ENCODE measurements around the gene SORL1. TPM values are rescaled to one million over a fixed set of nuclear protein-coding genes. Genes with fewer than 3 reads are reported as not detected.

SORL1 gene
- total RNA-seq, 4 donors from 2014 or later, result 7.1 to 12.6 (median 10.6) TPM

DNA sequence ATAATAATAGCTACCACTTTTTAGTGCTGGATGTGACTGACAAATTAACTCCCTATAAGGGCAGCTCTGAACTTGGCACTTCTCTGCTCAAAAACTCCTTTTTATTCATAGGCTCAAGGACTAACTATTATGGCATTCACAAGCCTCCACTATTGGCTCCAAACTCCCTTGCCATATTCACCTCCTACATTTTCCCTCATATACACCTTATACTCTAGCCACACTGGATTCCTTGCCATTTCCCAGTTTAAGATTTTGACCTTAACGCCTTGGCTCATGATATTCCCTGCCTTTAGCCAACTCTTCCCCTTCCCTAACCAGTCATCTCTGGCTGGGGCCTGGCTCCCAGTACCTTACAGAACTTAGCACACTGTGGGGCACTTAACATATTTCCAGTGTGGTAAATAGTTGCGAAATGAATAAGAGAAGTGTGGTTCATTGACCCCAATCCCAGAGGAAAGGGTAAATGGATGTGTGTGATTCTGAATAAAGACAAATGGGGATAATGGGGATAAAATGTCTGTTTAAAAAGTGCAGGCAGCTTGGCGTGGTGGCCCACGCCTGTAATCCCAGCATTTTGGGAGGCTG lies 40.0 kb upstream of the SORL1 start:
- H3K36me3 ChIP-seq, result no peaks in the 10 kb centered on the region
- peaks cover 0 to 21% (median 14%) of the 10 kb centered on the region in 3 donors for H3K4me1 ChIP-seq
- H3K27ac ChIP-seq, result no peak overlapping the region
- WGBS, 2 donors (ENCODE audit: low coverage in 1 of 2), result 88 to 100% methylated on average over 2 to 4 of the region's 4 CpGs
- no peaks in the 10 kb centered on the region for H3K27me3 ChIP-seq
- ATAC-seq, result no peak
- TF ChIP-seq CTCF (IDR thresholded peaks at IDR 0.05), result no peak
- TF ChIP-seq POLR2AphosphoS5 (IDR thresholded peaks at IDR 0.05), result no peak
- TF ChIP-seq EP300 (IDR thresholded peaks at IDR 0.05), result no peak
- TF ChIP-seq POLR2A (IDR thresholded peaks at IDR 0.05), result no peak
- no peak overlapping the region for H3K4me3 ChIP-seq
- H3K9me3 ChIP-seq, result no peaks in the 10 kb centered on the region

DNA sequence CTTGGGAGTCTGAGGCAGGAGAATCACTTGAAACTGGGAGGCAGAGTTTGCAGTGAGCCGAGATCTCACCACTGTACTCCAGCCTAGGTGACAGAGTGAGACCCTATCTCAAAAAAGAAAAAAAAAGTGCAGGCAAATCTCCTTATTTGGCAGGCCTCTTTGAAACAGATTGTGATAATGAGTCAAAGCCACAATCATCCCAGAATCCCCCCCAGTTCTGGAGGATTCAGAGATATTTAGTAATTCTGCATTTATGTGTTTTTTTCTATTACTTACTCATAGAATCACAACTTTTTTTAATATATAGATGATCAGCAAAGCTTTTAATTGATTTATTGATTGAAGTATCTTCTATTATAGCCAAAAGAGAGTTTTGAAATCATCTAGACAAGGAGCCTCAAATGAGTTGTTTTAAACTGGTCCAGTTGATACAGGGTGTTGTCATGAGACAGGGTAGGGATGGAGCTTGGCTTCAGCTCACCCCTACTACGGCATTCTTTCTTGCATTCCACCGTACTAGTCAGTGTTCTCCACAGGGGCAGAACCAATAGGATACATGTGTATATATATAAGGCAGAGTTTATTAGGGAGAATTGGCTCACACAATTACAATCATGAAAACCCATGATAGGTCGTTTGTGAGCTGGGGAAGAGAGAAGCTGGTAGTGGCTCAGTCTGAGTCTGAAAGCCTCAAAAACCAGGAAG lies 39.3 kb upstream of the SORL1 start:
- no peaks in the 10 kb centered on the region for H3K9me3 ChIP-seq
- H3K4me3 ChIP-seq, result no peak overlapping the region
- H3K27ac ChIP-seq, result no peak overlapping the region
- TF ChIP-seq POLR2A (IDR thresholded peaks at IDR 0.05) (no peak), POLR2AphosphoS5 (IDR thresholded peaks at IDR 0.05) (no peak), EP300 (IDR thresholded peaks at IDR 0.05) (no peak), CTCF (IDR thresholded peaks at IDR 0.05) (no peak)
- no peaks in the 10 kb centered on the region for H3K36me3 ChIP-seq
- H3K27me3 ChIP-seq, result no peaks in the 10 kb centered on the region
- ATAC-seq, result no peak
- peaks cover 0 to 29% (median 15%) of the 10 kb centered on the region in 3 donors for H3K4me1 ChIP-seq
- WGBS, 2 donors (ENCODE audit: low coverage in 1 of 2), result 67 to 69% methylated on average over 4 of the region's 4 CpGs

- Histone ChIP-seq H3K4me1 (peaks cover 0 to 31% (median 15%) of the 10 kb centered on the region in 3 donors), H3K36me3 (no peaks in the 10 kb centered on the region), H3K9me3 (no peaks in the 10 kb centered on the region), H3K27me3 (no peaks in the 10 kb centered on the region), H3K4me3 (no peak overlapping the region), H3K27ac (no peak overlapping the region)
- WGBS, 2 donors (ENCODE audit: low coverage in 1 of 2), result 45 to 100% methylated on average over 2 of the region's 2 CpGs
- ATAC-seq, result no peak
- TF ChIP-seq POLR2AphosphoS5 (IDR thresholded peaks at IDR 0.05), result no peak
- TF ChIP-seq CTCF (IDR thresholded peaks at IDR 0.05), result no peak
- TF ChIP-seq EP300 (IDR thresholded peaks at IDR 0.05), result no peak
- TF ChIP-seq POLR2A (IDR thresholded peaks at IDR 0.05), result no peak
Measured at GRCh38 chr11:121414141-121414913, 37.8 kb upstream of the SORL1 start.

DNA sequence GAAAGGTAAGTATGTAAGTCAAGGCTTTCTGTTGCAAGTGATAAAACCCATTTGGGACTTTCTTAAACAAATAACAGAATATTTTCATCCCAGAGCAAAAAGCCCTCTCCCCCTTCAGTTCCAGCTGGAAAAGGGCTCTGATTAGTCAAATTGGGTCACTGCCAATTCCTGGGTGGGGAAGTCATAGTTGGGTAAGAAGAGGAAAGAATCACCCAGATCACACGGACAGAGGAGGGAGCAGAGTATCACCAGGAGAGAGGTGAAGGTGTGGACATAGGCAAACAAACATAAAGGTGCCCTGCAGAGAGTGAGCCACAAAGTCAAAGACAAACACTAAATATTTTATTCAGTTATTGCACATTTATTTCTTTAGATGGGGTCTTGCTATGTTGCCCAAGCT lies 36.3 kb upstream of the SORL1 start:
- no peak for ATAC-seq
- Histone ChIP-seq H3K9me3 (no peaks in the 10 kb centered on the region), H3K27ac (peak overlapping the region in 1 of 4 donors; percentile 48)

GRCh38 chr11:121417055-121417551 lies 35.0 kb upstream of the SORL1 start:
- H3K27me3 ChIP-seq, result no peaks in the 10 kb centered on the region
- ATAC-seq, result peak; percentile 92
- TF ChIP-seq POLR2A (IDR thresholded peaks at IDR 0.05) (no peak), CTCF (IDR thresholded peaks at IDR 0.05) (no peak), POLR2AphosphoS5 (IDR thresholded peaks at IDR 0.05) (peak; percentile 83), EP300 (IDR thresholded peaks at IDR 0.05) (no peak)
- H3K27ac ChIP-seq, result peak overlapping the region in 3 of 4 donors; percentile 57 to 71 (median 61)
- no peaks in the 10 kb centered on the region for H3K9me3 ChIP-seq
- peaks cover 0 to 31% (median 15%) of the 10 kb centered on the region in 3 donors for H3K4me1 ChIP-seq
- 15 to 16% methylated on average over 5 to 6 of the region's 7 CpGs for WGBS, 2 donors (ENCODE audit: low coverage in 1 of 2)
- H3K4me3 ChIP-seq, result no peak overlapping the region
- no peaks in the 10 kb centered on the region for H3K36me3 ChIP-seq

More for the DNA sequence above, 36.3 kb upstream of the SORL1 start:
- Histone ChIP-seq H3K27me3 (no peaks in the 10 kb centered on the region), H3K4me3 (no peak overlapping the region), H3K4me1 (peaks cover 0 to 31% (median 15%) of the 10 kb centered on the region in 3 donors), H3K36me3 (no peaks in the 10 kb centered on the region)
- TF ChIP-seq POLR2A (IDR thresholded peaks at IDR 0.05), result no peak
- WGBS, 2 donors (ENCODE audit: low coverage in 1 of 2), result 0 to 27% methylated on average over 1 of the region's 1 CpG

All from gastroesophageal sphincter (tissue), 4 donors.